Measurements from ENCODE around the gene GABBR2. TPM values are rescaled to one million over a fixed set of nuclear protein-coding genes. Genes with fewer than 3 reads are reported as not detected.

GABBR2 gene
- total RNA-seq, 4 donors from 2014 or later: 2.4 to 13.6 (median 10.0) TPM

- Histone ChIP-seq H3K4me3 (replicated peaks in 1 of 3) (no peak overlapping the region), H3K36me3 (no peaks in the 10 kb centered on the region), H3K4me1 (no peaks in the 10 kb centered on the region), H3K27me3 (no peaks in the 10 kb centered on the region), H3K9me3 (no peaks in the 10 kb centered on the region), H3K27ac (no peak overlapping the region)
- intact Hi-C loops (cut with DNase I): no loop called here
- DNase-seq: no peak
- TF ChIP-seq CTCF (IDR thresholded peaks at IDR 0.05) (no peak), POLR2A (IDR thresholded peaks at IDR 0.05) (no peak)
- WGBS, 2 donors: 87 to 92% methylated on average over 3 to 4 of the region's 4 CpGs
Observed at GRCh38 chr9:98342098-98342819, 366.5 kb downstream of the GABBR2 start.

GRCh38 chr9:98341157-98342097 lies 367.3 kb downstream of the GABBR2 start:
- Histone ChIP-seq H3K4me3 (replicated peaks in 1 of 3) (no peak overlapping the region), H3K27ac (no peak overlapping the region), H3K36me3 (no peaks in the 10 kb centered on the region), H3K9me3 (no peaks in the 10 kb centered on the region), H3K27me3 (no peaks in the 10 kb centered on the region), H3K4me1 (no peaks in the 10 kb centered on the region)
- 73 to 77% methylated on average over 20 of the region's 20 CpGs for WGBS, 2 donors
- TF ChIP-seq POLR2A (IDR thresholded peaks at IDR 0.05) (no peak), CTCF (IDR thresholded peaks at IDR 0.05) (no peak)
- DNase-seq: no peak
- intact Hi-C loops (cut with DNase I): no loop called here

- WGBS, 2 donors: 94 to 96% methylated on average over 6 of the region's 6 CpGs
- intact Hi-C loops (cut with DNase I): no loop called here
- Histone ChIP-seq H3K4me1 (no peaks in the 10 kb centered on the region), H3K9me3 (no peaks in the 10 kb centered on the region), H3K36me3 (no peaks in the 10 kb centered on the region), H3K27me3 (no peaks in the 10 kb centered on the region), H3K27ac (no peak overlapping the region), H3K4me3 (replicated peaks in 1 of 3) (no peak overlapping the region)
- TF ChIP-seq POLR2A (IDR thresholded peaks at IDR 0.05) (no peak), CTCF (IDR thresholded peaks at IDR 0.05) (no peak)
- no peak for DNase-seq
Observed at GRCh38 chr9:98339987-98340800, 368.5 kb downstream of the GABBR2 start.

- WGBS, 2 donors: 84 to 93% methylated on average over 2 of the region's 2 CpGs
- intact Hi-C loops (cut with DNase I): no loop called here
- Histone ChIP-seq H3K27ac (no peak overlapping the region), H3K27me3 (no peaks in the 10 kb centered on the region), H3K4me3 (replicated peaks in 1 of 3) (no peak overlapping the region), H3K36me3 (no peaks in the 10 kb centered on the region), H3K9me3 (no peaks in the 10 kb centered on the region), H3K4me1 (no peaks in the 10 kb centered on the region)
- TF ChIP-seq CTCF (IDR thresholded peaks at IDR 0.05): no peak
- TF ChIP-seq POLR2A (IDR thresholded peaks at IDR 0.05): no peak
- no peak for DNase-seq
Observed at GRCh38 chr9:98335661-98336060, 373.1 kb downstream of the GABBR2 start.
